HepG2 (cell line): ENCODE data around the gene LRRC45. TPM values are rescaled to one million over a fixed set of nuclear protein-coding genes. Genes with fewer than 3 reads are reported as not detected.
A peak's percentile ranks its signal among the peaks of the same experiment; 100 is the strongest.

Experiments
- ATAC-seq: fragments of 200-7000 bp; cut with Tn5 transposase; 3 replicates; pipeline ENCODE4 v1.9.1; 2020; ENCODE audit warnings: mild to moderate bottlenecking, moderate library complexity
- BruUV-seq: library from RNA; stranded (reverse); fragments of 400-500 nt; replicated peaks from 2 replicates; lab custom pipeline; 2021; lab: Mats Ljungman, UMichigan
- CTCF ChIA-PET: fragments of 300-600 bp; formaldehyde crosslinking; extraction: SDS; loops from one replicate; lab custom pipeline; 2021; ENCODE audit warnings: low total read pairs, inconsistent platforms, low intra/inter-chr PET ratio; lab: Yijun Ruan, JAX
- POLR2A ChIA-PET: fragments of 350-600 bp; sonication (Branson Sonifier 250); formaldehyde crosslinking; loops from one replicate; lab custom pipeline; 2020; ENCODE audit warnings: antibody characterized with exemption, inconsistent platforms; lab: Yijun Ruan, JAX
- DNase-seq: peaks from one replicate; pipeline ENCODE4 v3.0.0-alpha.2; 2015; ENCODE audit warnings: low spot score
- FAIRE-seq: peaks from 3 replicates; lab custom pipeline; 2011; peaks lifted over from hg19 to GRCh38; lab: Jason Lieb, UNC
- H2AFZ ChIP-seq: one replicate; pipeline ENCODE4 v1.6.1; 2011; ENCODE audit warnings: low read length, inconsistent platforms
- H3K27ac ChIP-seq: fragments of 300-600 bp; 3 replicates; pipeline ENCODE4 v1.8.0; 2011; ENCODE audit warnings: mixed run types, mild to moderate bottlenecking, mixed read lengths, low read length, inconsistent platforms; ENCODE audit not compliant: insufficient read depth; ENCODE audit errors: extremely low read length
- H3K27me3 ChIP-seq, 2 experiments: fragments of 200-600 bp in 1 of 2; 2 replicates in 1 of 2; 3 replicates in 1 of 2; pipeline versions ENCODE4 v1.6.0 to v1.8.0; 2011; ENCODE audit warnings: low read length in 2 of 2, mild to moderate bottlenecking in 2 of 2, moderate library complexity in 2 of 2, inconsistent platforms in 1 of 2; ENCODE audit not compliant: insufficient read depth in 2 of 2, control insufficient read depth in 1 of 2
- H3K36me3 ChIP-seq, 2 experiments: fragments of 200-600 bp in 1 of 2; replicated peaks in 1 of 2; 2 replicates in 1 of 2; 3 replicates in 1 of 2; pipeline versions ENCODE4 v1.5.1 to v1.8.0; 2011; ENCODE audit warnings: low read length in 2 of 2, inconsistent platforms in 1 of 2; ENCODE audit not compliant: insufficient read depth in 2 of 2, control insufficient read depth in 1 of 2
- H3K4me1 ChIP-seq: 2 replicates; pipeline ENCODE4 v1.5.1; 2012; ENCODE audit warnings: low read length, inconsistent platforms; ENCODE audit not compliant: insufficient read depth
- H3K4me2 ChIP-seq: 2 replicates; pipeline ENCODE4 v1.6.0; 2011; ENCODE audit warnings: low read depth, low read length, inconsistent platforms
- H3K4me3 ChIP-seq, 3 experiments: fragments of 200-600 bp in 1 of 3; sonication (generic), shearing (Covaris generic) in 1 of 3; replicated peaks in 1 of 3; 2 replicates each; pipeline ENCODE4 v1.5.1; 2011 to 2016; ENCODE audit warnings: low read length in 3 of 3, inconsistent platforms in 2 of 3, low read depth in 2 of 3, mild to moderate bottlenecking in 2 of 3, control low read depth in 1 of 3, mixed read lengths in 1 of 3; ENCODE audit not compliant: insufficient read depth in 1 of 3
- H3K79me2 ChIP-seq: one replicate; pipeline ENCODE4 v1.6.1; 2011; ENCODE audit warnings: low read length, inconsistent platforms; ENCODE audit not compliant: insufficient read depth
- H3K9ac ChIP-seq: 2 replicates; pipeline ENCODE4 v1.6.0; 2011; ENCODE audit warnings: mild to moderate bottlenecking, low read depth, low read length, inconsistent platforms; ENCODE audit not compliant: insufficient read depth
- H3K9me3 ChIP-seq: 2 replicates; pipeline ENCODE4 v1.5.1; 2012; ENCODE audit warnings: mild to moderate bottlenecking, low read length
- H4K20me1 ChIP-seq: 2 replicates; pipeline ENCODE4 v1.6.0; 2011; ENCODE audit warnings: inconsistent platforms, mild to moderate bottlenecking, low read length, moderate library complexity; ENCODE audit not compliant: insufficient read depth
- AGO1 ChIP-seq: fragments of 200-400 bp; formaldehyde crosslinking; IDR thresholded peaks from 2 replicates; pipeline ENCODE4 v1.6.1; 2017; ENCODE audit warnings: mild to moderate bottlenecking, low read depth, low read length, moderate library complexity; ENCODE audit not compliant: poor library complexity, severe bottlenecking
- CHD2 ChIP-seq: IDR thresholded peaks from 2 replicates; pipeline ENCODE4 v1.6.1; 2011; ENCODE audit warnings: low read depth, low read length, improper control_type of control experiment
- POLR2G ChIP-seq: fragments of 200-400 bp; formaldehyde crosslinking; IDR thresholded peaks from 2 replicates; pipeline ENCODE4 v1.6.1; 2018; ENCODE audit warnings: mild to moderate bottlenecking, low read depth, low read length, moderate library complexity
- RBM22 ChIP-seq: fragments of 200-400 bp; formaldehyde crosslinking; optimal IDR thresholded peaks from 2 replicates; pipeline ENCODE3; 2017; ENCODE audit warnings: mild to moderate bottlenecking, low read length, moderate library complexity
- SP140L ChIP-seq: sonication (generic); formaldehyde crosslinking; IDR thresholded peaks from 2 replicates; pipeline ENCODE4 v1.4.0; 2020; ENCODE audit warnings: missing genetic modification reagents, borderline replicate concordance
- STAG1 ChIP-seq: sonication (generic); formaldehyde crosslinking; IDR thresholded peaks from 2 replicates; pipeline ENCODE4 v1.4.0; 2020; ENCODE audit warnings: missing genetic modification reagents
- ZKSCAN5 ChIP-seq: sonication (generic); formaldehyde crosslinking; IDR thresholded peaks from 2 replicates; pipeline ENCODE4 v1.5.1; 2020; ENCODE audit warnings: mild to moderate bottlenecking, missing genetic modification reagents
- ZNF430 ChIP-seq: sonication (generic); formaldehyde crosslinking; IDR thresholded peaks from 2 replicates; pipeline ENCODE4 v1.9.0; 2021; ENCODE audit warnings: mild to moderate bottlenecking, missing genetic modification reagents
- ZNF432 ChIP-seq: sonication (generic); formaldehyde crosslinking; IDR thresholded peaks from 2 replicates; pipeline ENCODE4 v1.5.0; 2020; ENCODE audit warnings: missing genetic modification reagents, mild to moderate bottlenecking, borderline replicate concordance
- ZNF616 ChIP-seq: sonication (generic); formaldehyde crosslinking; IDR thresholded peaks from 2 replicates; pipeline ENCODE4 v1.5.0; 2020; ENCODE audit warnings: low read depth, mild to moderate bottlenecking, missing genetic modification reagents
- ZNF772 ChIP-seq: sonication (generic); formaldehyde crosslinking; IDR thresholded peaks from 2 replicates; pipeline ENCODE4 v1.5.0; 2020; ENCODE audit warnings: mild to moderate bottlenecking, missing genetic modification reagents
- ZNF83 ChIP-seq: sonication (generic); formaldehyde crosslinking; IDR thresholded peaks from 2 replicates; pipeline ENCODE4 v1.4.0; 2020; ENCODE audit warnings: missing genetic modification reagents, mild to moderate bottlenecking, borderline replicate concordance
- WGBS: methylation state at CpG from one replicate; pipeline ENCODE4 v1.1.6; 2017; ENCODE audit warnings: low lambda C conversion rate; 5-methylcytosine and 5-hydroxymethylcytosine counted together
- in situ Hi-C: cut with HindIII; loops from 2 replicates; pipeline ENCODE4 v1.10.0; 2017; ENCODE audit warnings: low pct_unique_long_range_greater_than_20kb; ENCODE audit not compliant: extremely low pct_ligation_motif_present
- intact Hi-C: fragments of 100-400 bp; cut with micrococcal nuclease; formaldehyde crosslinking; loops from one replicate; pipeline ENCODE4 v1.10.0; 2022; ENCODE audit not compliant: unreplicated experiment
- polyA plus RNA-seq, 8 experiments: library from polyadenylated mRNA; depleted of rRNA in 3 of 8; stranded (reverse) in 7 of 8; unstranded in 1 of 8; fragments of >200 nt; fragmentation: Illumina TruSeq in 4 of 8; extraction: Trizol in 4 of 8; gene quantifications; 2 replicates each; pipeline versions ENCODE4 v1.2.1 to v1.2.3, GENCODE V29; 2011 to 2016; ENCODE audit warnings: low read depth in 4 of 8, missing spikeins in 1 of 8, mixed read lengths in 1 of 8; ENCODE audit not compliant: insufficient read depth in 1 of 8
- total RNA-seq, 5 experiments: library from RNA; depleted of rRNA; stranded (reverse); fragments of >200 nt; fragmentation: Illumina TruSeq; extraction: Trizol; gene quantifications; 2 replicates each; pipeline ENCODE4 v1.2.3, GENCODE V29; 2016; ENCODE audit warnings: low read depth in 1 of 5
- TF ChIP-seq, protein P1 (sequence below): sonication (generic); formaldehyde crosslinking; IDR thresholded peaks from 2 replicates; pipeline ENCODE4 v1.4.0; 2020; ENCODE audit warnings: missing genetic modification reagents
- TF ChIP-seq, protein P2 (sequence below): sonication (generic); formaldehyde crosslinking; IDR thresholded peaks from 2 replicates; pipeline ENCODE4 v1.4.0; 2020; ENCODE audit warnings: missing genetic modification reagents, borderline replicate concordance
- TF ChIP-seq, protein P3 (sequence below): IDR thresholded peaks from 2 replicates; pipeline ENCODE4 v1.6.1; 2012; ENCODE audit warnings: inconsistent platforms

The LRRC45 gene
- total and polyA plus RNA-seq, 2 of the 13 experiments (the other 11 are each of a cell fraction or from before 2014, with no cell fraction given): 11.6 to 48.1 TPM

DNA sequence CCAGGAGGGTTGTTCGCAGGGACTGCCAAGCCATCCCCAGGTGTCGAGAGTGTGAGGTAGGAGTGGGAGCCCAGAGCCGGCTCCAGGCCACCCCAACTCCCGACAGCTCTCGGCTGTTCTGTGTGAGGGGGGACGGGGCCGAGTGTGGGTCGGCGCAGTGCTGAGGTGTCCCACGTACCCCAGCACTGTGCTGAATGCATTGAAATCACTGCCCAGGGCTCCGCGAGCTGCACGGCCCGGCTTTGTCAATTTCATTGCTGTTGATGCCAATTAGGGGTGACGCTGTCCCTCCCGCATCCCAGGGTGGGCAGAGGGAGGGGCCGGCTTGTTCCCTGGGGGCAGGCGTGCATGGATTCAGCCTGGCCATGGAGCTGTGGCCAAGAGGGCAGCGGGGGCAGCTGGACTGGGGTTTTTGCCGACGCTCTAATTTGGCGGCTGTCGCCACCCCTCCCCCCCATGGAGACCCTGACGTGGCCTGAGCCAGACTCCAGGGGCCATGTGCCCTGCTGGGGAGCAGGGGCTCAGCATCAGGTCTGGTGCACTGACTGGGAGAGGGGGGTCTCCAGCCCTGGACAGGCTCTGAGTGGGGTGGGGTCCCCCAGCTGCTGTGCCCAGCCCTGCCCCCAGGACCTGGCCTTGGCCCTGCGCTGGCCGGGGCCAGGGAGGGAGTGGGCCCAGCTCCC, 14.7 kb upstream of the LRRC45 start:
- ChIA-PET CTCF (interaction anchor here (0.8 kb wide), 1 partner anchor 49 kb away, joined by 4 read pairs; no protein-coding TSS in a partner anchor), POLR2A (interaction anchor here (1.0 to 1.9 kb wide), 3 partner anchors 11 to 14 kb away, joined by 4 to 9 read pairs (median 8); no protein-coding TSS in a partner anchor)
- no peak for ATAC-seq
- in situ Hi-C loops: no loop called here
- no peak overlapping the region for H3K4me3 ChIP-seq
- peaks cover 43 to 59% of the 10 kb centered on the region in 2 experiments for H3K36me3 ChIP-seq
- H3K4me1 ChIP-seq: peaks cover 72% of the 10 kb centered on the region
- no peak for DNase-seq
- no peak for FAIRE-seq
- no peaks in the 10 kb centered on the region for H4K20me1 ChIP-seq
- no TSS peak for BruUV-seq
- no peak overlapping the region for H3K9ac ChIP-seq
- intact Hi-C loops: no loop called here
- peaks cover 27% of the 10 kb centered on the region for H3K79me2 ChIP-seq
- no peak overlapping the region for H3K4me2 ChIP-seq
- WGBS: 96% methylated on average over 21 of the region's 26 CpGs
- H2AFZ ChIP-seq: no peak overlapping the region
- H3K9me3 ChIP-seq: no peaks in the 10 kb centered on the region
- H3K27me3 ChIP-seq: no peaks in the 10 kb centered on the region
- H3K27ac ChIP-seq: no peak overlapping the region
- TF ChIP-seq, protein P1, sequence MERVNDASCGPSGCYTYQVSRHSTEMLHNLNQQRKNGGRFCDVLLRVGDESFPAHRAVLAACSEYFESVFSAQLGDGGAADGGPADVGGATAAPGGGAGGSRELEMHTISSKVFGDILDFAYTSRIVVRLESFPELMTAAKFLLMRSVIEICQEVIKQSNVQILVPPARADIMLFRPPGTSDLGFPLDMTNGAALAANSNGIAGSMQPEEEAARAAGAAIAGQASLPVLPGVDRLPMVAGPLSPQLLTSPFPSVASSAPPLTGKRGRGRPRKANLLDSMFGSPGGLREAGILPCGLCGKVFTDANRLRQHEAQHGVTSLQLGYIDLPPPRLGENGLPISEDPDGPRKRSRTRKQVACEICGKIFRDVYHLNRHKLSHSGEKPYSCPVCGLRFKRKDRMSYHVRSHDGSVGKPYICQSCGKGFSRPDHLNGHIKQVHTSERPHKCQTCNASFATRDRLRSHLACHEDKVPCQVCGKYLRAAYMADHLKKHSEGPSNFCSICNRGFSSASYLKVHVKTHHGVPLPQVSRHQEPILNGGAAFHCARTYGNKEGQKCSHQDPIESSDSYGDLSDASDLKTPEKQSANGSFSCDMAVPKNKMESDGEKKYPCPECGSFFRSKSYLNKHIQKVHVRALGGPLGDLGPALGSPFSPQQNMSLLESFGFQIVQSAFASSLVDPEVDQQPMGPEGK (CRISPR knock-in tag): 0 out of 2 replicates have a peak, but pooled peaks have one; percentile 10
- TF ChIP-seq AGO1: peak; percentile 84
- peak; percentile 25 for TF ChIP-seq RBM22
- TF ChIP-seq STAG1: no peak
- TF ChIP-seq ZNF772: no peak
- no peak for TF ChIP-seq CHD2
- TF ChIP-seq ZNF430 (CRISPR knock-in tag): no peak
- TF ChIP-seq, protein P2, sequence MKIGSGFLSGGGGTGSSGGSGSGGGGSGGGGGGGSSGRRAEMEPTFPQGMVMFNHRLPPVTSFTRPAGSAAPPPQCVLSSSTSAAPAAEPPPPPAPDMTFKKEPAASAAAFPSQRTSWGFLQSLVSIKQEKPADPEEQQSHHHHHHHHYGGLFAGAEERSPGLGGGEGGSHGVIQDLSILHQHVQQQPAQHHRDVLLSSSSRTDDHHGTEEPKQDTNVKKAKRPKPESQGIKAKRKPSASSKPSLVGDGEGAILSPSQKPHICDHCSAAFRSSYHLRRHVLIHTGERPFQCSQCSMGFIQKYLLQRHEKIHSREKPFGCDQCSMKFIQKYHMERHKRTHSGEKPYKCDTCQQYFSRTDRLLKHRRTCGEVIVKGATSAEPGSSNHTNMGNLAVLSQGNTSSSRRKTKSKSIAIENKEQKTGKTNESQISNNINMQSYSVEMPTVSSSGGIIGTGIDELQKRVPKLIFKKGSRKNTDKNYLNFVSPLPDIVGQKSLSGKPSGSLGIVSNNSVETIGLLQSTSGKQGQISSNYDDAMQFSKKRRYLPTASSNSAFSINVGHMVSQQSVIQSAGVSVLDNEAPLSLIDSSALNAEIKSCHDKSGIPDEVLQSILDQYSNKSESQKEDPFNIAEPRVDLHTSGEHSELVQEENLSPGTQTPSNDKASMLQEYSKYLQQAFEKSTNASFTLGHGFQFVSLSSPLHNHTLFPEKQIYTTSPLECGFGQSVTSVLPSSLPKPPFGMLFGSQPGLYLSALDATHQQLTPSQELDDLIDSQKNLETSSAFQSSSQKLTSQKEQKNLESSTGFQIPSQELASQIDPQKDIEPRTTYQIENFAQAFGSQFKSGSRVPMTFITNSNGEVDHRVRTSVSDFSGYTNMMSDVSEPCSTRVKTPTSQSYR (CRISPR knock-in tag): 0 out of 2 replicates have a peak, but pooled peaks have one; percentile 16
- TF ChIP-seq, protein P3, sequence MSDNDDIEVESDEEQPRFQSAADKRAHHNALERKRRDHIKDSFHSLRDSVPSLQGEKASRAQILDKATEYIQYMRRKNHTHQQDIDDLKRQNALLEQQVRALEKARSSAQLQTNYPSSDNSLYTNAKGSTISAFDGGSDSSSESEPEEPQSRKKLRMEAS: peak; percentile 5; the same call in 1 of the 2 replicates
- no peak for TF ChIP-seq ZNF83 (CRISPR knock-in tag)
- 0 out of 2 replicates have a peak, but pooled peaks have one; percentile 36 for TF ChIP-seq ZNF616
- no peak for TF ChIP-seq ZNF432 (CRISPR knock-in tag)
- TF ChIP-seq ZKSCAN5: no peak
- TF ChIP-seq SP140L (CRISPR knock-in tag): no peak
- peak; percentile 45 for TF ChIP-seq POLR2G
